HL-60 (cell line): ENCODE data around the gene KRTAP4-3.
"Not testable (repeated sequence)": the region's sequence is repeated elsewhere in the genome, so short reads cannot be mapped to it uniquely, and the experiment has no call there.

ENCODE experiments used
- DNase-seq, 2 experiments: peaks; one replicate each; pipeline ENCODE4 v3.0.0-alpha.2; 2010 to 2020; ENCODE audit warnings: low read depth in 1 of 2, low spot score in 1 of 2
- H3K27ac ChIP-seq: fragments of 250-450 bp; sonication (Bioruptor Pico); replicated peaks from 2 replicates; pipeline ENCODE4 v1.5.1; 2020; ENCODE audit warnings: mild to moderate bottlenecking, moderate library complexity
- H3K27me3 ChIP-seq: fragments of 250-450 bp; sonication (Bioruptor Pico); 2 replicates; pipeline ENCODE4 v1.5.1; 2021; ENCODE audit warnings: mild to moderate bottlenecking, moderate library complexity; ENCODE audit not compliant: insufficient read depth, poor library complexity, severe bottlenecking
- H3K4me3 ChIP-seq: replicated peaks from 2 replicates; pipeline ENCODE4 v1.5.1; 2011; ENCODE audit warnings: mild to moderate bottlenecking, control low read depth, low read length; ENCODE audit not compliant: insufficient read depth
- GABPA ChIP-seq: IDR thresholded peaks from 2 replicates; pipeline ENCODE4 v1.6.1; 2012; ENCODE audit warnings: low read depth
- POLR2AphosphoS5 ChIP-seq: IDR thresholded peaks from 2 replicates; pipeline ENCODE4 v1.6.1; 2012; ENCODE audit warnings: low read depth
- SPI1 ChIP-seq: IDR thresholded peaks from 2 replicates; pipeline ENCODE4 v1.6.1; 2012; ENCODE audit warnings: low read depth, mild to moderate bottlenecking, borderline replicate concordance
- TF ChIP-seq, protein P1 (sequence below): IDR thresholded peaks from one replicate; pipeline ENCODE4 v1.5.1; 2011; ENCODE audit warnings: low read length, control low read depth, inconsistent platforms; ENCODE audit not compliant: insufficient read depth
- TF ChIP-seq, protein P2 (sequence below): IDR thresholded peaks from 2 replicates; pipeline ENCODE4 v1.6.1; 2012; ENCODE audit warnings: low read depth; ENCODE audit not compliant: insufficient replicate concordance

Gene KRTAP4-3

GRCh38 chr17:41153856-41154255 is 14.2 kb downstream of the KRTAP4-3 start:
- Histone ChIP-seq H3K27me3 (peaks cover 2% of the 10 kb centered on the region), H3K27ac (no peak overlapping the region), H3K4me3 (no peak overlapping the region)
- DNase-seq = no peak
- TF ChIP-seq, protein P1, sequence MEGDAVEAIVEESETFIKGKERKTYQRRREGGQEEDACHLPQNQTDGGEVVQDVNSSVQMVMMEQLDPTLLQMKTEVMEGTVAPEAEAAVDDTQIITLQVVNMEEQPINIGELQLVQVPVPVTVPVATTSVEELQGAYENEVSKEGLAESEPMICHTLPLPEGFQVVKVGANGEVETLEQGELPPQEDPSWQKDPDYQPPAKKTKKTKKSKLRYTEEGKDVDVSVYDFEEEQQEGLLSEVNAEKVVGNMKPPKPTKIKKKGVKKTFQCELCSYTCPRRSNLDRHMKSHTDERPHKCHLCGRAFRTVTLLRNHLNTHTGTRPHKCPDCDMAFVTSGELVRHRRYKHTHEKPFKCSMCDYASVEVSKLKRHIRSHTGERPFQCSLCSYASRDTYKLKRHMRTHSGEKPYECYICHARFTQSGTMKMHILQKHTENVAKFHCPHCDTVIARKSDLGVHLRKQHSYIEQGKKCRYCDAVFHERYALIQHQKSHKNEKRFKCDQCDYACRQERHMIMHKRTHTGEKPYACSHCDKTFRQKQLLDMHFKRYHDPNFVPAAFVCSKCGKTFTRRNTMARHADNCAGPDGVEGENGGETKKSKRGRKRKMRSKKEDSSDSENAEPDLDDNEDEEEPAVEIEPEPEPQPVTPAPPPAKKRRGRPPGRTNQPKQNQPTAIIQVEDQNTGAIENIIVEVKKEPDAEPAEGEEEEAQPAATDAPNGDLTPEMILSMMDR = no peak
- TF ChIP-seq GABPA (no peak), SPI1 (no peak), POLR2AphosphoS5 (no peak)
- TF ChIP-seq, protein P2, sequence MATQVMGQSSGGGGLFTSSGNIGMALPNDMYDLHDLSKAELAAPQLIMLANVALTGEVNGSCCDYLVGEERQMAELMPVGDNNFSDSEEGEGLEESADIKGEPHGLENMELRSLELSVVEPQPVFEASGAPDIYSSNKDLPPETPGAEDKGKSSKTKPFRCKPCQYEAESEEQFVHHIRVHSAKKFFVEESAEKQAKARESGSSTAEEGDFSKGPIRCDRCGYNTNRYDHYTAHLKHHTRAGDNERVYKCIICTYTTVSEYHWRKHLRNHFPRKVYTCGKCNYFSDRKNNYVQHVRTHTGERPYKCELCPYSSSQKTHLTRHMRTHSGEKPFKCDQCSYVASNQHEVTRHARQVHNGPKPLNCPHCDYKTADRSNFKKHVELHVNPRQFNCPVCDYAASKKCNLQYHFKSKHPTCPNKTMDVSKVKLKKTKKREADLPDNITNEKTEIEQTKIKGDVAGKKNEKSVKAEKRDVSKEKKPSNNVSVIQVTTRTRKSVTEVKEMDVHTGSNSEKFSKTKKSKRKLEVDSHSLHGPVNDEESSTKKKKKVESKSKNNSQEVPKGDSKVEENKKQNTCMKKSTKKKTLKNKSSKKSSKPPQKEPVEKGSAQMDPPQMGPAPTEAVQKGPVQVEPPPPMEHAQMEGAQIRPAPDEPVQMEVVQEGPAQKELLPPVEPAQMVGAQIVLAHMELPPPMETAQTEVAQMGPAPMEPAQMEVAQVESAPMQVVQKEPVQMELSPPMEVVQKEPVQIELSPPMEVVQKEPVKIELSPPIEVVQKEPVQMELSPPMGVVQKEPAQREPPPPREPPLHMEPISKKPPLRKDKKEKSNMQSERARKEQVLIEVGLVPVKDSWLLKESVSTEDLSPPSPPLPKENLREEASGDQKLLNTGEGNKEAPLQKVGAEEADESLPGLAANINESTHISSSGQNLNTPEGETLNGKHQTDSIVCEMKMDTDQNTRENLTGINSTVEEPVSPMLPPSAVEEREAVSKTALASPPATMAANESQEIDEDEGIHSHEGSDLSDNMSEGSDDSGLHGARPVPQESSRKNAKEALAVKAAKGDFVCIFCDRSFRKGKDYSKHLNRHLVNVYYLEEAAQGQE = no peak

DNA sequence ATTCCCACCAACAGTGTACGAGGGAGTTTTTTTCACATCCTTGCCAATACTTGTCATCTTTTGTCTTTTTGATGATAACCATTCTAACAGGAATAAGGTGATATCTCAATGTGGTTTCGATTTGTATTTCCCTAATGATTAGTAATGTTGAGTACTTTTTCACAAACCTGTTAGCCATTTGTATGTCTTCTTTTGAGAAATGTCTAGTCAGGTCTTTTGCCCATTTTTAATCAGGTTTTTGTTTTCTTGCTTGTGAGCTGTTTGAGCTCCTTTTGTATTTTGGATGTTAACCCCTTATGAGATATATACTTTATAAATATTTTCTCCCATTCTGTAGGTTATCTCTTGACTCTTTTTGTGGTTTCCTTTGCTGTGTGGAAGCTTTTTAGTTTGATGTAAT is 16.5 kb downstream of the KRTAP4-3 start:
- peaks cover 2% of the 10 kb centered on the region for H3K27me3 ChIP-seq
- TF ChIP-seq, protein P1 = no peak
- TF ChIP-seq, protein P2 = no peak
- TF ChIP-seq SPI1 = no peak
- no peak for TF ChIP-seq POLR2AphosphoS5
- no peak for TF ChIP-seq GABPA
- H3K4me3 ChIP-seq = no peak overlapping the region

GRCh38 chr17:41150026-41150425 is 18.0 kb downstream of the KRTAP4-3 start:
- Histone ChIP-seq H3K4me3 (no peak overlapping the region), H3K27me3 (peaks cover 2% of the 10 kb centered on the region), H3K27ac (no peak overlapping the region)
- TF ChIP-seq GABPA = no peak
- TF ChIP-seq, protein P1 = no peak
- TF ChIP-seq SPI1 = no peak
- TF ChIP-seq POLR2AphosphoS5 = no peak
- DNase-seq = no peak

More for the DNA sequence above, 16.5 kb downstream of the KRTAP4-3 start:
- no peak overlapping the region for H3K27ac ChIP-seq
- DNase-seq = no peak

- no peak for TF ChIP-seq GABPA
- TF ChIP-seq, protein P2 = peak; percentile 37
- no peak for TF ChIP-seq SPI1
- TF ChIP-seq POLR2AphosphoS5 = no peak
- TF ChIP-seq, protein P1 = no peak
- H3K27me3 ChIP-seq = peaks cover 2% of the 10 kb centered on the region
- DNase-seq = no peak
- H3K4me3 ChIP-seq = no peak within 1 kb of the TSS
- H3K27ac ChIP-seq = no peak within 1 kb of the TSS
Measured at GRCh38 chr17:41149652-41149985, 18.4 kb downstream of the KRTAP4-3 start, which contains the start of gene KRTAP4-5. Gene KRTAP4-5, minus strand, starts transcription at chr17:41149825. Its CDS starts 58 bp downstream, at chr17:41149767.

DNA sequence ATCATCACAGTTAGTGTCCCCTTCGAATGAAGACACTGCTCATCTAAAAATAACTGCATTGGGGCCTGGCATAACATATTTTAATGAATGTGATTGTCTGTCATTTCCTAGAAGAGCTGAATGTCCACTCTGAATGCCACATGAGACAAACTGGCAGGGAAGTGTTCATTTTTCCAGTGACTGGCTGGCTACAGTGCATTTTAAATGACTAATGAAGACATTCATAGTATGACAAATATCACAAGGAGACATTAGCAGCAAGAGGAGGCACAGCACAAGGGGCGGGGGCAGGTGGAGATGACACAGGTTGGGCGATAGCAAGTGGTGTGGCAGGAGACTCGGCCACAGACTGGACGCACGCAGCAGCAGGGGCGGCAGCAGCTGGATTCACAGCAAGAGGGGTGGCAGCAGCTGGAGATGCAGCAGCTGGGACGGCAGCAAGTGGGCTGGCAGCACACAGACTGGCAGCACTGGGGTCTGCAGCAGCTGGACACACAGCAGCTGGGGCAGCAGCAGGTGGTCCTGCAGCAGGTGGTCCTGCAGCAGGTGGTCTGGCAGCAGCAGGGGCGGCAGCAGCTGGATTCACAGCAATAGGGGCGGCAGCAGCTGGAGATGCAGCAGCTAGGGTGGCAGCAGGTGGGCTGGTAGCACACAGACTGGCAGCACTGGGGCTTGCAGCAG is 18.9 kb downstream of the KRTAP4-3 start:
- H3K4me3 ChIP-seq, H3K27ac ChIP-seq, H3K27me3 ChIP-seq, DNase-seq: not testable (repeated sequence)
